ENCODE results near the gene HIPK1. TPM values are rescaled to one million over a fixed set of nuclear protein-coding genes. Genes with fewer than 3 reads are reported as not detected.

HIPK1 gene
- total RNA-seq, 1 donor from 2014 or later: 62.0 TPM

GRCh38 chr1:113934511-113935055 lies 5.5 kb downstream of the HIPK1 start:
- Mint-ChIP-seq H3K27ac (no peak overlapping the region), H3K36me3 (no peaks in the 10 kb centered on the region), H3K9me3 (no peaks in the 10 kb centered on the region), H3K4me1 (ENCODE audit: unreplicated experiment) (peaks cover 45% of the 10 kb centered on the region), H3K4me3 (no peak overlapping the region), H3K27me3 (no peaks in the 10 kb centered on the region)
- DNase-seq (ENCODE audit: extremely low spot score, unreplicated experiment): no peak
- no peak for TF ChIP-seq CTCF (conservative IDR thresholded peaks at IDR 0.05)

- peaks cover 45% of the 10 kb centered on the region for H3K4me1 Mint-ChIP-seq (ENCODE audit: unreplicated experiment)
Measured at GRCh38 chr1:113935176-113935575, 6.1 kb downstream of the HIPK1 start.

GRCh38 chr1:113935970-113936369 lies 6.8 kb downstream of the HIPK1 start:
- H3K4me1 Mint-ChIP-seq (ENCODE audit: unreplicated experiment): peaks cover 42% of the 10 kb centered on the region
- H3K27ac Mint-ChIP-seq: no peak overlapping the region
- H3K4me3 Mint-ChIP-seq: no peak overlapping the region
- no peak for TF ChIP-seq CTCF (conservative IDR thresholded peaks at IDR 0.05)
- no peak for DNase-seq (ENCODE audit: extremely low spot score, unreplicated experiment)
- H3K36me3 Mint-ChIP-seq: peaks cover 6% of the 10 kb centered on the region
- no peaks in the 10 kb centered on the region for H3K27me3 Mint-ChIP-seq
- no peaks in the 10 kb centered on the region for H3K9me3 Mint-ChIP-seq

More at GRCh38 chr1:113935176-113935575, 6.1 kb downstream of the HIPK1 start:
- DNase-seq (ENCODE audit: extremely low spot score, unreplicated experiment): no peak
- Mint-ChIP-seq H3K4me3 (no peak overlapping the region), H3K36me3 (no peaks in the 10 kb centered on the region), H3K9me3 (no peaks in the 10 kb centered on the region), H3K27ac (no peak overlapping the region), H3K27me3 (no peaks in the 10 kb centered on the region)
- TF ChIP-seq CTCF (conservative IDR thresholded peaks at IDR 0.05): no peak

GRCh38 chr1:113937146-113937545 lies 8.0 kb downstream of the HIPK1 start:
- no peak overlapping the region for H3K4me3 Mint-ChIP-seq
- H3K9me3 Mint-ChIP-seq: no peaks in the 10 kb centered on the region
- no peak overlapping the region for H3K27ac Mint-ChIP-seq
- peaks cover 10% of the 10 kb centered on the region for H3K36me3 Mint-ChIP-seq
- no peaks in the 10 kb centered on the region for H3K27me3 Mint-ChIP-seq
- no peak for DNase-seq (ENCODE audit: extremely low spot score, unreplicated experiment)
- peaks cover 31% of the 10 kb centered on the region for H3K4me1 Mint-ChIP-seq (ENCODE audit: unreplicated experiment)
- TF ChIP-seq CTCF (conservative IDR thresholded peaks at IDR 0.05): no peak

- Mint-ChIP-seq H3K27me3 (no peaks in the 10 kb centered on the region), H3K9me3 (peaks cover 2% of the 10 kb centered on the region), H3K27ac (no peak overlapping the region), H3K36me3 (peaks cover 12% of the 10 kb centered on the region), H3K4me3 (no peak overlapping the region), H3K4me1 (ENCODE audit: unreplicated experiment) (peaks cover 24% of the 10 kb centered on the region)
- no peak for DNase-seq (ENCODE audit: extremely low spot score, unreplicated experiment)
- TF ChIP-seq CTCF (conservative IDR thresholded peaks at IDR 0.05): no peak
Measured at GRCh38 chr1:113938192-113938591, 9.1 kb downstream of the HIPK1 start.

All from type B pancreatic cell (in vitro differentiated cells).